ENCODE measurements around the gene CD1C.

- no peak for TF ChIP-seq PATZ1 (CRISPR knock-in tag; IDR thresholded peaks at IDR 0.05; ENCODE audit: borderline replicate concordance)
- TF ChIP-seq OSR1 (CRISPR knock-in tag; IDR thresholded peaks at IDR 0.05) = no peak
- TF ChIP-seq ARNTL (CRISPR knock-in tag; IDR thresholded peaks at IDR 0.05; ENCODE audit: borderline replicate concordance, low read depth) = no peak
- no peak for TF ChIP-seq ZNF70 (CRISPR knock-in tag; IDR thresholded peaks at IDR 0.05)
- TF ChIP-seq PPARA (CRISPR knock-in tag; IDR thresholded peaks at IDR 0.05; ENCODE audit: borderline replicate concordance) = no peak
- no peak for TF ChIP-seq ZFP30 (CRISPR knock-in tag; IDR thresholded peaks at IDR 0.05)
- TF ChIP-seq ZFP3 (CRISPR knock-in tag; IDR thresholded peaks at IDR 0.05) = no peak
- no peak for TF ChIP-seq TCF4 (CRISPR knock-in tag; IDR thresholded peaks at IDR 0.05; ENCODE audit: borderline replicate concordance)
These were observed 14.9 kb upstream of the CD1C start for GRCh38 chr1:158274797-158275196.
